DND-41 (cell line): ENCODE data around the gene TH.

Experiments used
- EZH2 ChIP-seq: IDR thresholded peaks from 3 replicates; pipeline ENCODE4 v1.6.1; 2012; ENCODE audit warnings: borderline replicate concordance, low read depth, mild to moderate bottlenecking, moderate library complexity, low read length, inconsistent platforms; ENCODE audit not compliant: severe bottlenecking
- TF ChIP-seq, protein P1 (sequence below): IDR thresholded peaks from 2 replicates; pipeline ENCODE4 v1.5.1; 2012; ENCODE audit warnings: borderline replicate concordance, low read length, moderate library complexity, mild to moderate bottlenecking; ENCODE audit not compliant: poor library complexity, severe bottlenecking; ENCODE audit errors: extremely low read depth

DNA sequence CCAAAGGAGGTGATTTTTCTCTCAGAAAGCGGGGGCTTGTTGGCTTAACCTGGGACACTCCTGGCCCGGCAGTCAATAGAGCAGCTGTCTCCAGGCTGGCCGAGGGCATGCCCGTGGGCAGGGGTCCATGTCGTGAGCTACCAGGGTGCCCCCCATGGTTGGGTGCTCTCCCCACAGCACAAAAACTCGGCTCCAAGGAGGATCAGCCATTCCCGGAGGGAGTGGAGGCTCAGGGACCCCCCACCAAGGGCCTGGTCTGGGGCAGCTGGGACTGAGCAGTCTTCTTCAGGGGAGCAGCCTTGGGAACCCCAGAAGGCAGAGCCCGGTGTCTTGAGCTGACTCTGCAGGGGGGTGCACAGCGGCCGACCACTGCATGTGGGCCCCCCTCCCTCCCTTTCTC, 20.8 kb upstream of the TH start:
- TF ChIP-seq, protein P1, sequence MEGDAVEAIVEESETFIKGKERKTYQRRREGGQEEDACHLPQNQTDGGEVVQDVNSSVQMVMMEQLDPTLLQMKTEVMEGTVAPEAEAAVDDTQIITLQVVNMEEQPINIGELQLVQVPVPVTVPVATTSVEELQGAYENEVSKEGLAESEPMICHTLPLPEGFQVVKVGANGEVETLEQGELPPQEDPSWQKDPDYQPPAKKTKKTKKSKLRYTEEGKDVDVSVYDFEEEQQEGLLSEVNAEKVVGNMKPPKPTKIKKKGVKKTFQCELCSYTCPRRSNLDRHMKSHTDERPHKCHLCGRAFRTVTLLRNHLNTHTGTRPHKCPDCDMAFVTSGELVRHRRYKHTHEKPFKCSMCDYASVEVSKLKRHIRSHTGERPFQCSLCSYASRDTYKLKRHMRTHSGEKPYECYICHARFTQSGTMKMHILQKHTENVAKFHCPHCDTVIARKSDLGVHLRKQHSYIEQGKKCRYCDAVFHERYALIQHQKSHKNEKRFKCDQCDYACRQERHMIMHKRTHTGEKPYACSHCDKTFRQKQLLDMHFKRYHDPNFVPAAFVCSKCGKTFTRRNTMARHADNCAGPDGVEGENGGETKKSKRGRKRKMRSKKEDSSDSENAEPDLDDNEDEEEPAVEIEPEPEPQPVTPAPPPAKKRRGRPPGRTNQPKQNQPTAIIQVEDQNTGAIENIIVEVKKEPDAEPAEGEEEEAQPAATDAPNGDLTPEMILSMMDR, result no peak
- no peak for TF ChIP-seq EZH2
